ENCODE measurements around the gene COPS3. TPM values are rescaled to one million over a fixed set of nuclear protein-coding genes. Genes with fewer than 3 reads are reported as not detected.

Gene COPS3
- total and polyA plus RNA-seq, 9 of the 15 experiments (the other 6 are each of a cell fraction or from before 2014, with no cell fraction given) = 92.4 to 295 (median 167) TPM

DNA sequence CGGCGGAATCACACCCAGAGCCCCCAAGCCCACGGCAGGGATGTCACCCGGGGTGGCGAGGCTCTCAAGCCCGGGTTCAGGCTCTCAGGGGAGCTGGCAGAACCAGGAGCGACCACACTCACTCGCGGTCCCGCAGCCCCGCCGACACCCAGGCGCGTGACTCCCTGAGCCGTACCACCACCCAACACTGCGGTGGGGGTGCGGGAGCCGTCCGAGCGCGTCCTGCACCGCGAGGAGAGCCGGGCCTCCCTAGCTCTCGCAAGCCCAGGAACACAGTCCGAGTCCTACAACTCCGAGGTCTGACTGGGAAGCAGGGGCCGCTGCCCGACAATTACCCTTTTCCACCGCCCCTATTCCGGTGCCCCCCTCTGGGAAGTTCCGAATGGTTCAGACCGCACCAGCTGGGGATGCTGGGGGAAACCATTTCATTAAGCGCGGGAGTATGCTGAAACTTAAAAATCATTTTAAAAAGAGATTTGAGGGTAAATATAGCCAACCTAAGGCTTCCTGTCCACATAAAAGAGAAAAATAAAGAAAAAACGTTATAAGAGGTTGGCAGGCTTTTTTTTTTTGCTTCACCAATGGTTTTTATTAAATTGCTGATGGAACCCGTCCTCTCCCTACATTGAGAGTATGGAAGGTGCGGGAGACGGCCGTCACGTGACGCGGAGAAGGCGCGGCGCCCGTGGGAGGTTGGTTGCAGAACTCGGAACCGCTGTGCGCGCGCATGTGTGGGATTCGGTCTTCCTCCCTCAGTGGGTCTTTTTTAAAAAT is 43.8 kb downstream of the COPS3 start, which contains the start of gene FLCN (continued):
- TF ChIP-seq, protein P1, sequence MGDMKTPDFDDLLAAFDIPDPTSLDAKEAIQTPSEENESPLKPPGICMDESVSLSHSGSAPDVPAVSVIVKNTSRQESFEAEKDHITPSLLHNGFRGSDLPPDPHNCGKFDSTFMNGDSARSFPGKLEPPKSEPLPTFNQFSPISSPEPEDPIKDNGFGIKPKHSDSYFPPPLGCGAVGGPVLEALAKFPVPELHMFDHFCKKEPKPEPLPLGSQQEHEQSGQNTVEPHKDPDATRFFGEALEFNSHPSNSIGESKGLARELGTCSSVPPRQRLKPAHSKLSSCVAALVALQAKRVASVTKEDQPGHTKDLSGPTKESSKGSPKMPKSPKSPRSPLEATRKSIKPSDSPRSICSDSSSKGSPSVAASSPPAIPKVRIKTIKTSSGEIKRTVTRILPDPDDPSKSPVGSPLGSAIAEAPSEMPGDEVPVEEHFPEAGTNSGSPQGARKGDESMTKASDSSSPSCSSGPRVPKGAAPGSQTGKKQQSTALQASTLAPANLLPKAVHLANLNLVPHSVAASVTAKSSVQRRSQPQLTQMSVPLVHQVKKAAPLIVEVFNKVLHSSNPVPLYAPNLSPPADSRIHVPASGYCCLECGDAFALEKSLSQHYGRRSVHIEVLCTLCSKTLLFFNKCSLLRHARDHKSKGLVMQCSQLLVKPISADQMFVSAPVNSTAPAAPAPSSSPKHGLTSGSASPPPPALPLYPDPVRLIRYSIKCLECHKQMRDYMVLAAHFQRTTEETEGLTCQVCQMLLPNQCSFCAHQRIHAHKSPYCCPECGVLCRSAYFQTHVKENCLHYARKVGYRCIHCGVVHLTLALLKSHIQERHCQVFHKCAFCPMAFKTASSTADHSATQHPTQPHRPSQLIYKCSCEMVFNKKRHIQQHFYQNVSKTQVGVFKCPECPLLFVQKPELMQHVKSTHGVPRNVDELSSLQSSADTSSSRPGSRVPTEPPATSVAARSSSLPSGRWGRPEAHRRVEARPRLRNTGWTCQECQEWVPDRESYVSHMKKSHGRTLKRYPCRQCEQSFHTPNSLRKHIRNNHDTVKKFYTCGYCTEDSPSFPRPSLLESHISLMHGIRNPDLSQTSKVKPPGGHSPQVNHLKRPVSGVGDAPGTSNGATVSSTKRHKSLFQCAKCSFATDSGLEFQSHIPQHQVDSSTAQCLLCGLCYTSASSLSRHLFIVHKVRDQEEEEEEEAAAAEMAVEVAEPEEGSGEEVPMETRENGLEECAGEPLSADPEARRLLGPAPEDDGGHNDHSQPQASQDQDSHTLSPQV (IDR thresholded peaks at IDR 0.05) = no peak
- TF ChIP-seq PBX2 (CRISPR knock-in tag; IDR thresholded peaks at IDR 0.05; ENCODE audit: low read depth) (no peak), PBX2 (tag; conservative IDR thresholded peaks at IDR 0.05; ENCODE audit: low read depth) (no peak), SMARCE1 (IDR thresholded peaks at IDR 0.05) (no peak), ATF2 (CRISPR knock-in tag; IDR thresholded peaks at IDR 0.05) (no peak), BHLHE40 (IDR thresholded peaks at IDR 0.05; ENCODE audit: low read length) (peak; percentile 93), GABPB1 (CRISPR knock-in tag; IDR thresholded peaks at IDR 0.05) (peak; percentile 51; the same call in 1 of the 2 replicates), SREBF1 (IDR thresholded peaks at IDR 0.05; ENCODE audit: borderline replicate concordance, low read depth, low read length) (peak; percentile 21; the same call in 1 of the 2 replicates), PHB (CRISPR knock-in tag; IDR thresholded peaks at IDR 0.05) (peak; percentile 90; the same call in 1 of the 2 replicates), MTA3 (IDR thresholded peaks at IDR 0.05; ENCODE audit: borderline replicate concordance) (peak; percentile 25), SMARCA4 (IDR thresholded peaks at IDR 0.05) (0 out of 2 replicates have a peak, but pooled peaks have one; percentile 19), ZKSCAN3 (CRISPR knock-in tag; IDR thresholded peaks at IDR 0.05) (no peak), TBL1XR1 (IDR thresholded peaks at IDR 0.05; ENCODE audit: low read length in 2 of 2) (0 out of 4 replicates have a peak, but pooled peaks of 1 of the 2 experiments have one; percentile 5), POLR2AphosphoS2 (IDR thresholded peaks at IDR 0.05; ENCODE audit: low read length) (no peak), ZBTB7A (IDR thresholded peaks at IDR 0.05; ENCODE audit: borderline replicate concordance, control insufficient read depth, low read depth, low read length) (no peak; the same call in none of the 2 replicates)

Data from K562 (cell line).